Trophoblast cell (in vitro differentiated cells and primary cell): Measurements from ENCODE around the gene SYT1.
A peak's percentile ranks its signal among the peaks of the same experiment; 100 is the strongest.

Experiments
- DNase-seq, 2 donors: peaks; one replicate each; pipeline ENCODE4 v3.0.0-alpha.2; 2016
- H2AFZ ChIP-seq: 2 replicates; pipeline ENCODE4 v1.6.1; 2013; ENCODE audit warnings: low read length, moderate library complexity, mild to moderate bottlenecking; ENCODE audit not compliant: insufficient read depth, poor library complexity
- H2AK5ac ChIP-seq: 2 replicates; pipeline ENCODE4 v1.6.1; 2013; ENCODE audit warnings: mild to moderate bottlenecking, low read length
- H2BK120ac ChIP-seq: 2 replicates; pipeline ENCODE4 v1.6.1; 2013; ENCODE audit warnings: low read length, mild to moderate bottlenecking, moderate library complexity; ENCODE audit not compliant: insufficient read depth, poor library complexity
- H2BK12ac ChIP-seq: 2 replicates; pipeline ENCODE4 v1.6.1; 2013; ENCODE audit warnings: mild to moderate bottlenecking, low read length, moderate library complexity
- H2BK5ac ChIP-seq: 2 replicates; pipeline ENCODE4 v1.6.1; 2013; ENCODE audit warnings: low read length, low read depth, moderate library complexity, mild to moderate bottlenecking; ENCODE audit not compliant: poor library complexity
- H3K14ac ChIP-seq: 2 replicates; pipeline ENCODE4 v1.6.1; 2013; ENCODE audit warnings: mild to moderate bottlenecking, low read length
- H3K18ac ChIP-seq: 2 replicates; pipeline ENCODE4 v1.6.1; 2013; ENCODE audit warnings: mild to moderate bottlenecking, low read length
- H3K23ac ChIP-seq: 2 replicates; pipeline ENCODE4 v1.6.1; 2013; ENCODE audit warnings: low read length
- H3K27ac ChIP-seq: 2 replicates; pipeline ENCODE4 v1.5.1; 2013; ENCODE audit warnings: low read depth, mild to moderate bottlenecking, inconsistent platforms, low read length, moderate library complexity
- H3K27me3 ChIP-seq: 2 replicates; pipeline ENCODE4 v1.6.1; 2013; ENCODE audit warnings: inconsistent platforms, mild to moderate bottlenecking, low read length, moderate library complexity; ENCODE audit not compliant: insufficient read depth
- H3K36me3 ChIP-seq, 2 experiments: 1 replicate in 1 of 2; 2 replicates in 1 of 2; pipeline ENCODE4 v1.6.1; 2013; ENCODE audit warnings: low read length in 2 of 2, mild to moderate bottlenecking in 2 of 2, moderate library complexity in 1 of 2; ENCODE audit not compliant: insufficient read depth in 2 of 2, control insufficient read depth in 1 of 2
- H3K4ac ChIP-seq: 2 replicates; pipeline ENCODE4 v1.6.1; 2013; ENCODE audit warnings: low read depth, mild to moderate bottlenecking, low read length, moderate library complexity
- H3K4me1 ChIP-seq, 2 experiments: 1 replicate in 1 of 2; 2 replicates in 1 of 2; pipeline ENCODE4 v1.6.1; 2013; ENCODE audit warnings: low read length in 2 of 2, mild to moderate bottlenecking in 2 of 2, moderate library complexity in 1 of 2; ENCODE audit not compliant: insufficient read depth in 2 of 2, control insufficient read depth in 1 of 2
- H3K4me2 ChIP-seq: 2 replicates; pipeline ENCODE4 v1.6.1; 2013; ENCODE audit warnings: inconsistent platforms, mild to moderate bottlenecking, low read length, moderate library complexity
- H3K4me3 ChIP-seq: 2 replicates; pipeline ENCODE4 v1.5.1; 2013; ENCODE audit warnings: mild to moderate bottlenecking, low read depth, low read length, inconsistent platforms
- H3K79me1 ChIP-seq: one replicate; pipeline ENCODE4 v1.6.1; 2013; ENCODE audit warnings: low read length
- H3K79me2 ChIP-seq: 2 replicates; pipeline ENCODE4 v1.6.1; 2013; ENCODE audit warnings: low read length, mild to moderate bottlenecking; ENCODE audit not compliant: control insufficient read depth, insufficient read depth, poor library complexity
- H3K9ac ChIP-seq: 2 replicates; pipeline ENCODE4 v1.6.1; 2013; ENCODE audit warnings: mild to moderate bottlenecking, low read length
- H3K9me3 ChIP-seq: 2 replicates; pipeline ENCODE4 v1.6.1; 2013; ENCODE audit warnings: low read depth, mild to moderate bottlenecking, control low read depth, inconsistent platforms, low read length; ENCODE audit not compliant: insufficient read depth
- H4K12ac ChIP-seq: 2 replicates; pipeline ENCODE4 v1.6.1; 2013; ENCODE audit warnings: low read depth, mild to moderate bottlenecking, low read length, moderate library complexity
- H4K8ac ChIP-seq: 2 replicates; pipeline ENCODE4 v1.6.1; 2013; ENCODE audit warnings: low read depth, mild to moderate bottlenecking, low read length, moderate library complexity
- H4K91ac ChIP-seq: one replicate; pipeline ENCODE4 v1.6.1; 2013; ENCODE audit warnings: low read depth, mild to moderate bottlenecking, low read length, moderate library complexity
- WGBS: extraction: QIAGEN DNeasy Blood & Tissue Kit; methylation state at CpG from one replicate; pipeline ENCODE4 v1.1.7; 2013; ENCODE audit warnings: missing lambda C conversion rate; ENCODE audit not compliant: insufficient read length, insufficient coverage; ENCODE audit errors: extremely low coverage; 5-methylcytosine and 5-hydroxymethylcytosine counted together

The SYT1 gene

GRCh38 chr12:78959556-78959955, 95.0 kb downstream of the SYT1 start:
- Histone ChIP-seq H3K4me1 (no peaks in the 10 kb centered on the region), H3K4ac (no peak overlapping the region)
- no CpG with 5 or more reads among the region's 3 CpGs for WGBS

GRCh38 chr12:78961171-78961570, 96.6 kb downstream of the SYT1 start:
- H3K4me1 ChIP-seq, result no peaks in the 10 kb centered on the region
- no peak overlapping the region for H4K12ac ChIP-seq
- no peak overlapping the region for H2BK5ac ChIP-seq
- peak; percentile 84 to 96 for DNase-seq
- H3K14ac ChIP-seq, result no peak overlapping the region
- H2AFZ ChIP-seq, result no peak overlapping the region
- H2BK120ac ChIP-seq, result no peak overlapping the region
- no peak overlapping the region for H3K18ac ChIP-seq
- WGBS, result no CpG with 5 or more reads among the region's 2 CpGs
- no peak overlapping the region for H4K8ac ChIP-seq
- H3K27me3 ChIP-seq, result no peaks in the 10 kb centered on the region
- no peak overlapping the region for H3K4me2 ChIP-seq
- H2BK12ac ChIP-seq, result no peak overlapping the region
- H4K91ac ChIP-seq, result no peak overlapping the region
- H3K4me3 ChIP-seq, result no peak overlapping the region
- H3K4ac ChIP-seq, result no peak overlapping the region
- H3K9ac ChIP-seq, result no peak overlapping the region
- H3K36me3 ChIP-seq, result peaks cover 0 to 2% of the 10 kb centered on the region in 2 experiments
- no peaks in the 10 kb centered on the region for H3K9me3 ChIP-seq
- no peaks in the 10 kb centered on the region for H3K79me2 ChIP-seq
- no peaks in the 10 kb centered on the region for H3K79me1 ChIP-seq
- H3K23ac ChIP-seq, result no peak overlapping the region
- no peak overlapping the region for H2AK5ac ChIP-seq
- H3K27ac ChIP-seq, result no peak overlapping the region

More at GRCh38 chr12:78959556-78959955, 95.0 kb downstream of the SYT1 start:
- no peak overlapping the region for H3K4me3 ChIP-seq
- no peak overlapping the region for H2AK5ac ChIP-seq
- no peaks in the 10 kb centered on the region for H3K9me3 ChIP-seq
- H3K18ac ChIP-seq, result no peak overlapping the region
- no peak overlapping the region for H3K14ac ChIP-seq
- H3K4me2 ChIP-seq, result no peak overlapping the region
- H2AFZ ChIP-seq, result no peak overlapping the region
- no peak overlapping the region for H4K12ac ChIP-seq
- H2BK5ac ChIP-seq, result no peak overlapping the region
- no peak overlapping the region for H4K8ac ChIP-seq
- no peaks in the 10 kb centered on the region for H3K79me2 ChIP-seq
- H3K23ac ChIP-seq, result no peak overlapping the region
- peak; percentile 22 to 83 for DNase-seq
- H4K91ac ChIP-seq, result no peak overlapping the region
- H3K9ac ChIP-seq, result no peak overlapping the region
- no peak overlapping the region for H2BK120ac ChIP-seq
- no peaks in the 10 kb centered on the region for H3K79me1 ChIP-seq
- no peak overlapping the region for H2BK12ac ChIP-seq
- H3K27ac ChIP-seq, result no peak overlapping the region
- H3K27me3 ChIP-seq, result no peaks in the 10 kb centered on the region
- H3K36me3 ChIP-seq, result peaks cover 0 to 2% of the 10 kb centered on the region in 2 experiments

DNA sequence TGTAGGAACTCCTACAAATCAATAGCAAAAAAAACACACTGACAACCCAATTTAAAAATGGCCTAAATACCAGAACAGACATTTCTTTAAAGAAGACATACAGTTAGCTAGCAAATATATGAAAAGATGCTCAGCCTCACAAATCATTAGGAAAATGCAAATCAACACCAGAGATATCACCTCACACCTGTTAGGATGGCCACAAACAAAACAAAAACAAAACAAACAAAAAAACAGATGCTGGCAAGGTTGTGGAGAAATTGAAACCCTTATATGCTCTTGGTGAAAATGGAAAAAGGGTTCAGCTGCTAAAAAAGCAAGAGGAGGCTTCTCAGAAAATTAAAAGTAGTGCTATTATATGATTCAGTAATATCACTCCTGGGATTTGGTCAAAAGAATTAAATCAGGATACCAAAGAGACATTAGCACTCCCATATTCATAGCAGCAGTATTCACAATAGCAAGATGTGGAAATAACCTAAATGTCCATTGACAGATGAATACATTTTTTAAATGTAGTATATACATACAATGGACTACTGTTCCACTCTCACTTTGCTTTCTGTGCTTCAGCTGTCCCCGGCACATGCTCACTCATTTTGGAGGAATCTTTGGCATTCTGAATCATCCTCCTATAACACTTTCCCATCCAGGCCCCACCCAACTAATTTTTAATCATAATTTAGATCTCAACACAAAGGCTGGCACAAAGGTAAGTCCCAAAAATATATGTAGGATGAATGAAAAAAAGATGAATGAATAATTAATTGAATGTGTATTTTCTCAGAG, 99.1 kb downstream of the SYT1 start:
- no peak overlapping the region for H4K91ac ChIP-seq
- H3K36me3 ChIP-seq, result no peaks in the 10 kb centered on the region
- H4K8ac ChIP-seq, result no peak overlapping the region
- no peak overlapping the region for H3K4me2 ChIP-seq
- H3K9ac ChIP-seq, result no peak overlapping the region
- no peak overlapping the region for H3K23ac ChIP-seq
- no peaks in the 10 kb centered on the region for H3K9me3 ChIP-seq
- H4K12ac ChIP-seq, result no peak overlapping the region
- no peak overlapping the region for H2AK5ac ChIP-seq
- H2BK12ac ChIP-seq, result no peak overlapping the region
- H3K27ac ChIP-seq, result no peak overlapping the region
- H3K79me2 ChIP-seq, result no peaks in the 10 kb centered on the region
- H3K4ac ChIP-seq, result no peak overlapping the region
- no CpG with 5 or more reads among the region's 1 CpG for WGBS
- no peak overlapping the region for H2BK120ac ChIP-seq
- H3K14ac ChIP-seq, result no peak overlapping the region
- no peak overlapping the region for H2BK5ac ChIP-seq
- no peaks in the 10 kb centered on the region for H3K27me3 ChIP-seq
- no peak overlapping the region for H2AFZ ChIP-seq
- no peak overlapping the region for H3K4me3 ChIP-seq
- no peak overlapping the region for H3K18ac ChIP-seq
- no peaks in the 10 kb centered on the region for H3K4me1 ChIP-seq
- H3K79me1 ChIP-seq, result no peaks in the 10 kb centered on the region
- peak in 1 of 2 donors; percentile 29 for DNase-seq

DNA sequence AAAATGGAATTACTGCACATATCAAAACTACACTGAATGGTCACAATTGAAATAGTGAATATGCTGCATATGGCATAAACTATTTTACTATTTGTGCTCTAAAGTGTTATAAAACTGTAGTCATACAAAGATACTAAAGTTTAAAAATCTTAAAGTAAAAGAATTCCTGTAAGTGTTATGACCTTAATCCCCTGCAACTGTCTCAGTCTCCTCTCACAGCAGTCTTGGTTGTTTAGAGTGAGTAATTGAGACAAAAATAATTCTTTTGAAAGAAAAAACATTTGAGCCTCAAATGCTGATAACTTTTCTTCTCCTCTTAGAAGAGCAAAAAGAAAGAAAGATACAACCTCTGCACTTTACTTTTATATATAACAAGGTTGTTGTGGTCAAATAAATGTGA, 99.9 kb downstream of the SYT1 start:
- Histone ChIP-seq H3K4me2 (no peak overlapping the region), H3K9ac (no peak overlapping the region), H4K12ac (no peak overlapping the region), H2BK5ac (no peak overlapping the region), H3K27me3 (no peaks in the 10 kb centered on the region), H3K4me1 (no peaks in the 10 kb centered on the region), H3K9me3 (no peaks in the 10 kb centered on the region), H3K14ac (no peak overlapping the region), H3K4me3 (no peak overlapping the region), H3K4ac (no peak overlapping the region), H2AK5ac (no peak overlapping the region), H3K79me2 (no peaks in the 10 kb centered on the region), H2BK12ac (no peak overlapping the region), H3K18ac (no peak overlapping the region), H3K27ac (no peak overlapping the region), H4K8ac (no peak overlapping the region), H3K23ac (no peak overlapping the region), H3K79me1 (no peaks in the 10 kb centered on the region), H3K36me3 (no peaks in the 10 kb centered on the region), H2BK120ac (no peak overlapping the region), H2AFZ (no peak overlapping the region), H4K91ac (no peak overlapping the region)
- no peak for DNase-seq
